Smooth muscle cell (in vitro differentiated cells): ENCODE measurements around the gene PLPP4. TPM values are rescaled to one million over a fixed set of nuclear protein-coding genes. Genes with fewer than 3 reads are reported as not detected.

Experiments
- DNase-seq: peaks from one replicate; lab custom pipeline; 2025; ENCODE audit not compliant: unreplicated experiment; lab: John Stamatoyannopoulos, UW
- H2AFZ ChIP-seq: fragments of 200-600 bp; sonication (generic); 2 replicates; pipeline ENCODE4 v1.6.0; 2016; ENCODE audit warnings: antibody characterized with exemption, low read depth, mild to moderate bottlenecking
- H3F3A ChIP-seq: fragments of 200-600 bp; sonication (generic); 2 replicates; pipeline ENCODE4 v1.6.0; 2017; ENCODE audit warnings: antibody characterized with exemption, low read depth
- H3K27ac ChIP-seq: fragments of 200-600 bp; sonication (generic); 2 replicates; pipeline ENCODE4 v1.5.1; 2016; ENCODE audit warnings: low read depth, mild to moderate bottlenecking
- H3K27me3 ChIP-seq: fragments of 200-600 bp; sonication (generic); 2 replicates; pipeline ENCODE4 v1.6.1; 2016; ENCODE audit warnings: low read depth, mild to moderate bottlenecking
- H3K36me3 ChIP-seq: fragments of 200-600 bp; sonication (generic); 2 replicates; pipeline ENCODE4 v1.5.1; 2016; ENCODE audit warnings: low read depth
- H3K4me1 ChIP-seq: fragments of 200-600 bp; sonication (generic); 2 replicates; pipeline ENCODE4 v1.5.1; 2016; ENCODE audit warnings: low read depth
- H3K4me2 ChIP-seq: fragments of 200-600 bp; sonication (generic); 2 replicates; pipeline ENCODE4 v1.6.0; 2016; ENCODE audit warnings: mild to moderate bottlenecking
- H3K4me3 ChIP-seq: fragments of 200-600 bp; sonication (generic); 2 replicates; pipeline ENCODE4 v1.5.1; 2016; ENCODE audit warnings: mild to moderate bottlenecking
- H3K79me2 ChIP-seq: fragments of 200-600 bp; sonication (generic); 2 replicates; pipeline ENCODE4 v1.6.0; 2016; ENCODE audit warnings: low read depth, mild to moderate bottlenecking
- H3K9ac ChIP-seq: fragments of 200-600 bp; sonication (generic); 2 replicates; pipeline ENCODE4 v1.6.0; 2016; ENCODE audit warnings: low read depth
- H3K9me3 ChIP-seq: fragments of 200-600 bp; sonication (generic); replicated peaks from 2 replicates; pipeline ENCODE4 v1.5.1; 2016; ENCODE audit warnings: low read depth
- H4K20me1 ChIP-seq: fragments of 200-600 bp; sonication (generic); 2 replicates; pipeline ENCODE4 v1.6.0; 2016; ENCODE audit warnings: low read depth
- CTCF ChIP-seq: fragments of 200-600 bp; sonication (generic); IDR thresholded peaks from 2 replicates; pipeline ENCODE4 v1.5.1; 2017; ENCODE audit warnings: borderline replicate concordance, mild to moderate bottlenecking, antibody characterized with exemption; ENCODE audit not compliant: insufficient read depth, poor library complexity, severe bottlenecking
- WGBS: methylation state at CpG from one replicate; pipeline ENCODE4 v1.1.7; 2016; ENCODE audit warnings: low lambda C conversion rate; 5-methylcytosine and 5-hydroxymethylcytosine counted together
- polyA plus RNA-seq: library from polyadenylated mRNA; unstranded; fragments of >200 nt; fragmentation: Nextera tagmentation; extraction: Ambion mirVana; gene quantifications from 2 replicates; pipeline ENCODE4 v1.2.1, GENCODE V29; 2016
- total RNA-seq: library from RNA; depleted of rRNA; stranded (reverse); fragments of >200 nt; gene quantifications from 2 replicates; pipeline ENCODE4 v1.2.3, GENCODE V29; 2014

The PLPP4 gene
- total and polyA plus RNA-seq, 2 experiments from 2014 or later: 27.2 to 33.5 TPM

DNA sequence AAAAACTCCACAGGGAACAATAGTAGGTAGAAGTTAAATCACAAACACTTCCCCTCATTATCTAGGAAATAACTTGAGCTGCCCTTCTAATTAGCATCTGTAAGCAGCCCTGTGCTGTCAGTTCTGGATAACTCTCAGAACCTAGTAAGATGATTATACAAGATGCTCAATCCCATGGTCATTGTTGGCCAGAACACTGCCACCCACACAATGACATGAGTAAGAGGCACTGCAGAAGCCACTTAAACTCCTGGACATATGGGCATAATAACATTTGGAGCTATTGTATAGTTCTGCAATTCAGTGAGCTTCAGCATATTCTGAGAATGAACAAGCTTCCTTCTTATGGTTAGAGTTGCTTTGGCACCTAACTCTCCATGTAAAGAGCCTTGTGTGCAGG lies 153.8 kb downstream of the PLPP4 start:
- no peak for DNase-seq
- Histone ChIP-seq H2AFZ (no peak overlapping the region), H3K4me2 (no peak overlapping the region), H3K4me1 (no peaks in the 10 kb centered on the region), H3K36me3 (no peaks in the 10 kb centered on the region), H4K20me1 (no peaks in the 10 kb centered on the region), H3K9me3 (no peaks in the 10 kb centered on the region), H3F3A (no peaks in the 10 kb centered on the region), H3K4me3 (no peak overlapping the region), H3K27me3 (no peaks in the 10 kb centered on the region), H3K79me2 (no peaks in the 10 kb centered on the region), H3K27ac (no peak overlapping the region), H3K9ac (no peak overlapping the region)
- TF ChIP-seq CTCF: no peak

- Histone ChIP-seq H3K27me3 (no peaks in the 10 kb centered on the region), H3K79me2 (no peaks in the 10 kb centered on the region), H3K4me2 (no peak overlapping the region), H3K27ac (no peak overlapping the region), H3K4me3 (no peak overlapping the region), H3K4me1 (no peaks in the 10 kb centered on the region), H3K9ac (no peak overlapping the region), H4K20me1 (no peaks in the 10 kb centered on the region), H2AFZ (no peak overlapping the region), H3F3A (no peaks in the 10 kb centered on the region), H3K9me3 (no peaks in the 10 kb centered on the region), H3K36me3 (no peaks in the 10 kb centered on the region)
- DNase-seq: no peak
- no peak for TF ChIP-seq CTCF
- WGBS: 36% methylated on average over 2 of the region's 2 CpGs
These were observed 155.7 kb downstream of the PLPP4 start for GRCh38 chr10:120612756-120613155.

DNA sequence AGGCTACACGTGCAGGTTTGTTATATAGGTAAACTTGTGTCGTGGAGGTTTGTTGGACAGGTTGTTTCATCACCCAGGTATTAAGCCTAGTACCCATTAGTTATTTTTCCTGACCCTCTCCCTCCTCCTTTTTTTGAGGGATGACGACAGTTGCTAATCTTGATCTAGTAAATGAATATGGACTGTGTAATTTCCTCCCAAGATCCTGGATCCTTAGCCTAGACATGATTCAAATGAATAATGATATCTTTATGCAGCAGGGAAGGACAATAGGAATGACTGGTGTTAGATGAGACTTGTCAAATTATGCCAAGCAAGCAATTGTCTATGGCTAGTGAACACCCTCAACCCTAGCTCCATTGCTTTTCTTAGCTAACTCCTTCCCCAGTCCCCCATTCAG lies 156.2 kb downstream of the PLPP4 start:
- no peak for DNase-seq
- Histone ChIP-seq H3K27me3 (no peaks in the 10 kb centered on the region), H3K9me3 (no peaks in the 10 kb centered on the region), H3K36me3 (no peaks in the 10 kb centered on the region), H3K4me3 (no peak overlapping the region), H4K20me1 (no peaks in the 10 kb centered on the region), H3K4me2 (no peak overlapping the region), H2AFZ (no peak overlapping the region), H3K9ac (no peak overlapping the region), H3F3A (no peaks in the 10 kb centered on the region), H3K27ac (no peak overlapping the region), H3K79me2 (no peaks in the 10 kb centered on the region), H3K4me1 (no peaks in the 10 kb centered on the region)
- 60% methylated on average over 3 of the region's 3 CpGs for WGBS
- no peak for TF ChIP-seq CTCF

GRCh38 chr10:120614680-120615079 lies 157.7 kb downstream of the PLPP4 start:
- Histone ChIP-seq H3K9me3 (no peaks in the 10 kb centered on the region), H3K4me1 (no peaks in the 10 kb centered on the region), H3K4me2 (no peak overlapping the region), H2AFZ (no peak overlapping the region), H3K9ac (no peak overlapping the region), H4K20me1 (no peaks in the 10 kb centered on the region), H3K36me3 (no peaks in the 10 kb centered on the region), H3K4me3 (no peak overlapping the region), H3K79me2 (no peaks in the 10 kb centered on the region), H3F3A (no peaks in the 10 kb centered on the region), H3K27me3 (no peaks in the 10 kb centered on the region), H3K27ac (no peak overlapping the region)
- TF ChIP-seq CTCF: no peak
- DNase-seq: no peak
